B cell (primary cell): ENCODE measurements around the gene BID. TPM values are rescaled to one million over a fixed set of nuclear protein-coding genes. Genes with fewer than 3 reads are reported as not detected.

Experiments used
- ATAC-seq: fragments of 200-7000 bp; cut with Tn5 transposase; one replicate; pipeline ENCODE4 v1.10.0; 2021; ENCODE audit warnings: low read depth, mild to moderate bottlenecking, moderate number of reproducible peaks, moderate library complexity
- CTCF ChIA-PET: fragments of 350-600 bp; sonication (Branson Sonifier 250); formaldehyde crosslinking; loops from one replicate; lab custom pipeline; 2021; ENCODE audit warnings: antibody characterized with exemption, inconsistent platforms; lab: Charles Lee
- POLR2A ChIA-PET: fragments of 350-600 bp; sonication (Branson Sonifier 250); formaldehyde crosslinking; loops from one replicate; lab custom pipeline; 2021; ENCODE audit warnings: antibody characterized with exemption; lab: Charles Lee
- DNase-seq: peaks from one replicate; pipeline ENCODE4 v3.0.0; 2013
- H2AFZ ChIP-seq: 2 replicates; pipeline ENCODE4 v1.6.1; 2012; ENCODE audit warnings: mild to moderate bottlenecking, low read depth, low read length; ENCODE audit not compliant: insufficient read depth, poor library complexity, severe bottlenecking
- H3K27ac ChIP-seq, 2 donors: 1 replicate in 1 of 2; 2 replicates in 1 of 2; pipeline ENCODE4 v1.5.1; 2012 to 2013; ENCODE audit warnings: low read length in 2 of 2, mild to moderate bottlenecking in 2 of 2, moderate library complexity in 1 of 2
- H3K27me3 ChIP-seq, 4 experiments: fragments of 200-600 bp in 1 of 4; sonication (generic) in 1 of 4; replicated peaks in 1 of 4; 1 replicate in 2 of 4; 2 replicates in 2 of 4; pipeline versions ENCODE4 v1.6.1 to v1.7.0; 2013 to 2016; ENCODE audit warnings: low read length in 3 of 4, mild to moderate bottlenecking in 2 of 4, mixed read lengths in 1 of 4, moderate library complexity in 1 of 4; ENCODE audit not compliant: insufficient read depth in 4 of 4, control insufficient read depth in 3 of 4; ENCODE audit errors: control extremely low read depth in 1 of 4
- H3K36me3 ChIP-seq, 2 experiments: replicated peaks in 1 of 2; 1 replicate in 1 of 2; 2 replicates in 1 of 2; pipeline versions ENCODE4 v1.6.1 to v1.7.1; 2013; ENCODE audit warnings: low read length in 1 of 2; ENCODE audit not compliant: insufficient read depth in 2 of 2, control insufficient read depth in 1 of 2; ENCODE audit errors: control extremely low read depth in 1 of 2, extremely low read depth in 1 of 2
- H3K4me1 ChIP-seq, 2 donors: fragments of 200-600 bp in 1 of 2; sonication (generic) in 1 of 2; 1 replicate in 1 of 2; 2 replicates in 1 of 2; pipeline versions ENCODE4 v1.5.1 to v1.6.1; 2013 to 2017; ENCODE audit warnings: low read length in 2 of 2; ENCODE audit not compliant: control insufficient read depth in 2 of 2, insufficient read depth in 2 of 2
- H3K4me2 ChIP-seq: replicated peaks from 2 replicates; pipeline ENCODE3; 2012; ENCODE audit warnings: mild to moderate bottlenecking, low read depth, low read length; ENCODE audit not compliant: poor library complexity, severe bottlenecking
- H3K4me3 ChIP-seq, 5 experiments: fragments of 200-600 bp in 1 of 5; sonication (generic) in 1 of 5; 1 replicate in 3 of 5; 2 replicates in 2 of 5; pipeline versions ENCODE4 v1.5.1 to v1.7.0; 2011 to 2016; ENCODE audit warnings: low read length in 4 of 5, mild to moderate bottlenecking in 4 of 5, low read depth in 2 of 5, control low read depth in 1 of 5, moderate library complexity in 1 of 5; ENCODE audit not compliant: insufficient read depth in 1 of 5; ENCODE audit errors: control extremely low read depth in 1 of 5, extremely low read depth in 1 of 5
- H3K79me2 ChIP-seq: fragments of 200-600 bp; sonication (generic); one replicate; pipeline ENCODE4 v1.6.0; 2016; ENCODE audit warnings: low read length; ENCODE audit not compliant: control insufficient read depth, insufficient read depth
- H3K9ac ChIP-seq: fragments of 200-600 bp; sonication (generic); 2 replicates; pipeline ENCODE4 v1.6.1; 2017; ENCODE audit warnings: mild to moderate bottlenecking, low read length, moderate library complexity
- H3K9me3 ChIP-seq, 3 donors: one replicate each; pipeline versions ENCODE4 v1.6.1 to v1.7.1; 2013; ENCODE audit warnings: low read length in 2 of 3; ENCODE audit not compliant: control insufficient read depth in 2 of 3, insufficient read depth in 1 of 3; ENCODE audit errors: control extremely low read depth in 1 of 3
- H4K20me1 ChIP-seq: 2 replicates; pipeline ENCODE4 v1.6.0; 2012; ENCODE audit warnings: mild to moderate bottlenecking, low read length; ENCODE audit not compliant: insufficient read depth, control insufficient read depth, poor library complexity, severe bottlenecking
- H3K27ac Mint-ChIP-seq: one replicate; pipeline ENCODE4 v1.8.0; 2021; ENCODE audit warnings: mixed read lengths
- H3K27me3 Mint-ChIP-seq: one replicate; pipeline ENCODE4 v1.8.0; 2021; ENCODE audit warnings: mixed read lengths
- H3K4me1 Mint-ChIP-seq: one replicate; pipeline ENCODE4 v1.8.0; 2021; ENCODE audit warnings: mixed read lengths
- H3K4me3 Mint-ChIP-seq: one replicate; pipeline ENCODE4 v1.8.0; 2021; ENCODE audit warnings: mixed read lengths
- H3K9me3 Mint-ChIP-seq: one replicate; pipeline ENCODE4 v1.8.0; 2022; ENCODE audit warnings: mixed read lengths; ENCODE audit not compliant: insufficient read depth
- EZH2 ChIP-seq: IDR thresholded peaks from 2 replicates; pipeline ENCODE4 v1.6.1; 2012; ENCODE audit warnings: borderline replicate concordance, low read depth, mild to moderate bottlenecking, moderate library complexity, low read length; ENCODE audit not compliant: insufficient read depth, poor library complexity, severe bottlenecking
- WGBS: methylation state at CpG from one replicate; pipeline ENCODE4 v1.1.5; 2013; ENCODE audit warnings: missing lambda C conversion rate; ENCODE audit not compliant: insufficient coverage; 5-methylcytosine and 5-hydroxymethylcytosine counted together
- intact Hi-C: fragments of 100-400 bp; cut with micrococcal nuclease; formaldehyde crosslinking; loops from one replicate; pipeline ENCODE4 v1.10.0; 2022
- polyA plus RNA-seq: library from polyadenylated mRNA; depleted of rRNA; stranded (reverse); fragments of >200 nt; gene quantifications from 2 replicates; pipeline ENCODE4 v1.2.3, GENCODE V29; 2012
- total RNA-seq, 2 donors: library from RNA; stranded (reverse); fragments of 120-200 nt in 1 of 2; gene quantifications; 1 replicate in 1 of 2; 2 replicates in 1 of 2; pipeline versions ENCODE4 v1.2.3 to v1.2.4, GENCODE V29; 2013 to 2022
- TF ChIP-seq, protein P1 (sequence below): fragments of 200-600 bp; IDR thresholded peaks from one replicate; pipeline ENCODE4 v1.8.0; 2022; ENCODE audit warnings: antibody characterized with exemption, mild to moderate bottlenecking

The BID gene
- total and polyA plus RNA-seq, 2 donors (not counting 1 experiment from before 2014, with no cell fraction given): 17.5 to 23.3 TPM

DNA sequence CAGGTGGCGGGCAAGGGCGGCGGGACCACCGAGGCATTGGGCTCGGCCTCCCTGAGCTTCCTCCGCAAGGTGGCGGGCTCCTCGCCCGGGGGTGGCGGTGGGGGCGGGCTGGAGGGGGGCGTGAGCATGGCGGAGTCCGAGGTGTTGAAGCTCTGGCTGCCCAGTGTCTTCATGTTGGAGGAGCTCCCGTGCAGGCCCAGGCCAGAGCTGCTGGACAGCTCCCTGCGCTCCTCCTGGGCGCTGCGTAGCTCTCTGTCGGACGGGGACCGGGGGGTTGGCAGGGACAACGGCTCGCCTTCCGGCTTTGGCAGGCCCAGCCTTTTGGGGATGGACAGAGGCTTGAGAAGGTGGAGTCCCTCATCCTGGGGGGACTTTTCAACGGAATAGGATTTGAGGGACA is 43.9 kb upstream of the BID start:
- 98% methylated on average over 25 of the region's 25 CpGs for WGBS
- ATAC-seq: no peak
- no peak overlapping the region for H3K4me2 ChIP-seq
- peaks cover 31% of the 10 kb centered on the region for H3K79me2 ChIP-seq
- H3K9me3 ChIP-seq: no peaks in the 10 kb centered on the region
- H4K20me1 ChIP-seq: peaks cover 12% of the 10 kb centered on the region
- DNase-seq: no peak
- intact Hi-C loops: no loop called here
- no peaks in the 10 kb centered on the region for H3K27me3 ChIP-seq
- no peak overlapping the region for H2AFZ ChIP-seq
- no peak overlapping the region for H3K27ac Mint-ChIP-seq
- peaks cover 3 to 77% of the 10 kb centered on the region in 2 experiments for H3K36me3 ChIP-seq
- H3K9ac ChIP-seq: no peak overlapping the region
- no peaks in the 10 kb centered on the region for H3K9me3 Mint-ChIP-seq
- H3K4me3 ChIP-seq: no peak overlapping the region
- no peak overlapping the region for H3K4me3 Mint-ChIP-seq
- ChIA-PET POLR2A (no interaction called here), CTCF (interaction anchor here (1.0 kb wide), 1 partner anchor 17 kb away, joined by 3 read pairs; no protein-coding TSS in a partner anchor)
- no peaks in the 10 kb centered on the region for H3K4me1 Mint-ChIP-seq
- TF ChIP-seq EZH2: no peak
- TF ChIP-seq, protein P1, sequence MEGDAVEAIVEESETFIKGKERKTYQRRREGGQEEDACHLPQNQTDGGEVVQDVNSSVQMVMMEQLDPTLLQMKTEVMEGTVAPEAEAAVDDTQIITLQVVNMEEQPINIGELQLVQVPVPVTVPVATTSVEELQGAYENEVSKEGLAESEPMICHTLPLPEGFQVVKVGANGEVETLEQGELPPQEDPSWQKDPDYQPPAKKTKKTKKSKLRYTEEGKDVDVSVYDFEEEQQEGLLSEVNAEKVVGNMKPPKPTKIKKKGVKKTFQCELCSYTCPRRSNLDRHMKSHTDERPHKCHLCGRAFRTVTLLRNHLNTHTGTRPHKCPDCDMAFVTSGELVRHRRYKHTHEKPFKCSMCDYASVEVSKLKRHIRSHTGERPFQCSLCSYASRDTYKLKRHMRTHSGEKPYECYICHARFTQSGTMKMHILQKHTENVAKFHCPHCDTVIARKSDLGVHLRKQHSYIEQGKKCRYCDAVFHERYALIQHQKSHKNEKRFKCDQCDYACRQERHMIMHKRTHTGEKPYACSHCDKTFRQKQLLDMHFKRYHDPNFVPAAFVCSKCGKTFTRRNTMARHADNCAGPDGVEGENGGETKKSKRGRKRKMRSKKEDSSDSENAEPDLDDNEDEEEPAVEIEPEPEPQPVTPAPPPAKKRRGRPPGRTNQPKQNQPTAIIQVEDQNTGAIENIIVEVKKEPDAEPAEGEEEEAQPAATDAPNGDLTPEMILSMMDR: no peak
- H3K27ac ChIP-seq: no peak overlapping the region
- H3K4me1 ChIP-seq: no peaks in the 10 kb centered on the region
- no peaks in the 10 kb centered on the region for H3K27me3 Mint-ChIP-seq

GRCh38 chr22:17817511-17818065 is 43.3 kb upstream of the BID start:
- Histone ChIP-seq H3K79me2 (peaks cover 27% of the 10 kb centered on the region), H3K4me2 (no peak overlapping the region), H3K27ac (no peak overlapping the region), H3K4me3 (no peak overlapping the region), H3K9me3 (no peaks in the 10 kb centered on the region), H2AFZ (no peak overlapping the region), H3K9ac (no peak overlapping the region), H3K36me3 (peaks cover 3 to 77% of the 10 kb centered on the region in 2 experiments), H3K27me3 (no peaks in the 10 kb centered on the region), H3K4me1 (no peaks in the 10 kb centered on the region), H4K20me1 (peaks cover 6% of the 10 kb centered on the region)
- H3K4me3 Mint-ChIP-seq: no peak overlapping the region
- no peaks in the 10 kb centered on the region for H3K4me1 Mint-ChIP-seq
- DNase-seq: no peak
- 97% methylated on average over 33 of the region's 33 CpGs for WGBS
- H3K27ac Mint-ChIP-seq: no peak overlapping the region
- ChIA-PET POLR2A (no interaction called here), CTCF (no interaction called here)
- intact Hi-C loops: no loop called here
- no peaks in the 10 kb centered on the region for H3K9me3 Mint-ChIP-seq
- TF ChIP-seq, protein P1: no peak
- TF ChIP-seq EZH2: no peak
- no peaks in the 10 kb centered on the region for H3K27me3 Mint-ChIP-seq
- ATAC-seq: no peak
